Neuronal stem cell (in vitro differentiated cells): Measurements from ENCODE around the gene PDE4B.

ENCODE experiments used
- DNase-seq: peaks from one replicate; pipeline ENCODE4 v3.0.0-alpha.2; 2013; ENCODE audit warnings: low spot score
- H2AFZ ChIP-seq: one replicate; pipeline ENCODE4 v1.6.1; 2013; ENCODE audit warnings: mild to moderate bottlenecking, low read length, inconsistent platforms
- H2AK5ac ChIP-seq: 2 replicates; pipeline ENCODE4 v1.6.1; 2013; ENCODE audit warnings: low read depth, mild to moderate bottlenecking, inconsistent platforms, low read length, moderate library complexity, mixed read lengths
- H2BK120ac ChIP-seq: 2 replicates; pipeline ENCODE4 v1.6.1; 2013; ENCODE audit warnings: low read depth, mild to moderate bottlenecking, inconsistent platforms, low read length, moderate library complexity, mixed read lengths
- H2BK12ac ChIP-seq: one replicate; pipeline ENCODE4 v1.6.1; 2013; ENCODE audit warnings: low read length, inconsistent platforms
- H2BK15ac ChIP-seq: 2 replicates; pipeline ENCODE4 v1.6.1; 2013; ENCODE audit warnings: mild to moderate bottlenecking, low read length, inconsistent platforms, mixed read lengths
- H2BK5ac ChIP-seq: one replicate; pipeline ENCODE4 v1.6.1; 2013; ENCODE audit warnings: inconsistent platforms, mild to moderate bottlenecking, low read length, moderate library complexity
- H3K14ac ChIP-seq: one replicate; pipeline ENCODE4 v1.6.1; 2013; ENCODE audit warnings: low read length, inconsistent platforms
- H3K18ac ChIP-seq: 2 replicates; pipeline ENCODE4 v1.6.1; 2013; ENCODE audit warnings: low read length, inconsistent platforms
- H3K23ac ChIP-seq: 2 replicates; pipeline ENCODE4 v1.6.1; 2013; ENCODE audit warnings: low read depth, mild to moderate bottlenecking, mixed read lengths, low read length, inconsistent platforms; ENCODE audit not compliant: poor library complexity
- H3K27ac ChIP-seq: replicated peaks from 3 replicates; pipeline ENCODE4 v1.5.1; 2013; ENCODE audit warnings: low read length, inconsistent platforms
- H3K27me3 ChIP-seq, 3 experiments: 2 replicates each; pipeline ENCODE4 v1.6.1; 2013; ENCODE audit warnings: low read length in 3 of 3, mild to moderate bottlenecking in 2 of 3, inconsistent platforms in 1 of 3, low read depth in 1 of 3, mixed read lengths in 1 of 3, moderate library complexity in 1 of 3; ENCODE audit not compliant: control insufficient read depth in 3 of 3, insufficient read depth in 3 of 3
- H3K36me3 ChIP-seq, 2 donors: replicated peaks in 1 of 2; 2 replicates each; pipeline ENCODE4 v1.6.1; 2013; ENCODE audit warnings: low read length in 2 of 2; ENCODE audit not compliant: control insufficient read depth in 2 of 2, insufficient read depth in 2 of 2
- H3K4ac ChIP-seq: 2 replicates; pipeline ENCODE4 v1.6.1; 2013; ENCODE audit warnings: inconsistent platforms, mild to moderate bottlenecking, low read length, moderate library complexity
- H3K4me1 ChIP-seq, 2 donors: 1 replicate in 1 of 2; 2 replicates in 1 of 2; pipeline ENCODE4 v1.6.1; 2013; ENCODE audit warnings: low read length in 2 of 2, low read depth in 1 of 2; ENCODE audit not compliant: control insufficient read depth in 2 of 2, insufficient read depth in 1 of 2
- H3K4me2 ChIP-seq: one replicate; pipeline ENCODE4 v1.6.1; 2013; ENCODE audit warnings: mild to moderate bottlenecking, low read length, inconsistent platforms; ENCODE audit not compliant: insufficient read depth, poor library complexity, severe bottlenecking
- H3K4me3 ChIP-seq, 2 donors: 2 replicates each; pipeline ENCODE4 v1.5.1; 2013; ENCODE audit warnings: low read length in 2 of 2, mild to moderate bottlenecking in 2 of 2, inconsistent platforms in 1 of 2, moderate library complexity in 1 of 2
- H3K79me1 ChIP-seq: one replicate; pipeline ENCODE4 v1.6.1; 2013; ENCODE audit warnings: low read depth, mild to moderate bottlenecking, inconsistent platforms, low read length, moderate library complexity
- H3K9ac ChIP-seq: one replicate; pipeline ENCODE4 v1.6.1; 2013; ENCODE audit warnings: mild to moderate bottlenecking, low read depth, low read length, inconsistent platforms; ENCODE audit not compliant: poor library complexity
- H3K9me3 ChIP-seq, 2 donors: replicated peaks in 1 of 2; 2 replicates each; pipeline versions ENCODE3 to v1.6.1; 2013; ENCODE audit warnings: low read length in 2 of 2, mild to moderate bottlenecking in 2 of 2, inconsistent platforms in 1 of 2, low read depth in 1 of 2, mixed read lengths in 1 of 2, moderate library complexity in 1 of 2; ENCODE audit not compliant: control insufficient read depth in 2 of 2, insufficient read depth in 1 of 2
- H4K8ac ChIP-seq: one replicate; pipeline ENCODE4 v1.6.1; 2013; ENCODE audit warnings: low read depth, mild to moderate bottlenecking, inconsistent platforms, low read length, moderate library complexity
- H4K91ac ChIP-seq: one replicate; pipeline ENCODE4 v1.6.1; 2013; ENCODE audit warnings: low read length, low read depth, mild to moderate bottlenecking, inconsistent platforms; ENCODE audit not compliant: poor library complexity
- WGBS, 2 donors: extraction: QIAGEN DNeasy Blood & Tissue Kit; methylation state at CpG; one replicate each; pipeline ENCODE4 v1.1.7; 2013; ENCODE audit warnings: missing lambda C conversion rate in 2 of 2, mixed read lengths in 1 of 2; ENCODE audit not compliant: insufficient read length in 2 of 2, insufficient replicate concordance in 1 of 2; ENCODE audit errors: extremely low coverage in 2 of 2; 5-methylcytosine and 5-hydroxymethylcytosine counted together

Gene PDE4B

GRCh38 chr1:65832296-65832695 lies 39.6 kb downstream of the PDE4B start:
- no peak overlapping the region for H3K4me2 ChIP-seq
- H3K36me3 ChIP-seq: no peaks in the 10 kb centered on the region
- no peak overlapping the region for H2BK5ac ChIP-seq
- no peak overlapping the region for H4K91ac ChIP-seq
- no peak overlapping the region for H3K4ac ChIP-seq
- H2AK5ac ChIP-seq: no peak overlapping the region
- no peak overlapping the region for H3K27ac ChIP-seq
- WGBS, 2 donors: no CpG with 5 or more reads among the region's 3 CpGs
- no peak overlapping the region for H2BK12ac ChIP-seq
- H3K14ac ChIP-seq: no peak overlapping the region
- H2BK120ac ChIP-seq: no peak overlapping the region
- H2AFZ ChIP-seq: no peak overlapping the region
- no peak overlapping the region for H3K4me3 ChIP-seq
- no peaks in the 10 kb centered on the region for H3K4me1 ChIP-seq
- no peaks in the 10 kb centered on the region for H3K79me1 ChIP-seq
- H3K9me3 ChIP-seq: no peaks in the 10 kb centered on the region
- no peak overlapping the region for H3K18ac ChIP-seq
- H2BK15ac ChIP-seq: no peak overlapping the region
- no peak for DNase-seq
- H3K23ac ChIP-seq: no peak overlapping the region
- no peak overlapping the region for H3K9ac ChIP-seq
- H3K27me3 ChIP-seq: peaks cover 0 to 2% (median 0%) of the 10 kb centered on the region in 3 experiments
- no peak overlapping the region for H4K8ac ChIP-seq

- Histone ChIP-seq H4K91ac (no peak overlapping the region), H3K9ac (no peak overlapping the region), H2BK15ac (no peak overlapping the region), H3K4me2 (no peak overlapping the region), H2AK5ac (no peak overlapping the region), H3K36me3 (no peaks in the 10 kb centered on the region), H3K9me3 (no peaks in the 10 kb centered on the region), H3K27ac (no peak overlapping the region), H3K4me3 (no peak overlapping the region), H2BK12ac (no peak overlapping the region), H2BK5ac (no peak overlapping the region), H3K4ac (no peak overlapping the region), H2AFZ (no peak overlapping the region), H2BK120ac (no peak overlapping the region), H3K79me1 (no peaks in the 10 kb centered on the region), H4K8ac (no peak overlapping the region), H3K23ac (no peak overlapping the region), H3K14ac (no peak overlapping the region), H3K27me3 (peaks cover 0 to 2% (median 0%) of the 10 kb centered on the region in 3 experiments), H3K18ac (no peak overlapping the region), H3K4me1 (no peaks in the 10 kb centered on the region)
- no peak for DNase-seq
- no CpG with 5 or more reads among the region's 3 CpGs for WGBS, 2 donors
Measured at GRCh38 chr1:65836686-65837085, 44.0 kb downstream of the PDE4B start.

DNA sequence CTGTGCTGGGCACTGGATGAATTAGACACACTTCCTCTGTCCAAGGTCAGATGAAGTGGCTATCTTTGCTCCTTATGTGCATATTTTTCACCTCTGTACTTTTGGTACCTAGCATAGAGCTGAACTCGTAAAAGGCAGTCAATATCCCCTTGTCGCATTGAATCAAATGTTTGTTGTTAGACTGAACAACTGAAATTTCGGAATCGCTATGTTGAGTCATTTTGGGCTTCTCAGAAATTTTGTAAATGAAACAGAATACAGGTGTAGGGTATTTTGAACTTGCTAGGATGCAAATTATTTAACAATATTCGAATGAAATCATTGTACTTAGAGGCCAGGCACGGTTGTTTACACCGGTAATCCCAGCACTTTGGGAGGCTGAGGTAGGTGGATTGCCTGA lies 48.0 kb downstream of the PDE4B start:
- Histone ChIP-seq H2AK5ac (no peak overlapping the region), H2AFZ (no peak overlapping the region), H3K27ac (no peak overlapping the region), H3K9me3 (no peaks in the 10 kb centered on the region), H3K79me1 (no peaks in the 10 kb centered on the region), H3K4me1 (no peaks in the 10 kb centered on the region), H2BK120ac (no peak overlapping the region), H2BK12ac (no peak overlapping the region), H3K23ac (no peak overlapping the region), H2BK5ac (no peak overlapping the region), H3K4ac (no peak overlapping the region), H3K18ac (no peak overlapping the region), H3K36me3 (no peaks in the 10 kb centered on the region), H3K14ac (no peak overlapping the region), H4K8ac (no peak overlapping the region), H4K91ac (no peak overlapping the region), H3K4me3 (no peak overlapping the region), H3K4me2 (no peak overlapping the region), H3K9ac (no peak overlapping the region), H2BK15ac (no peak overlapping the region), H3K27me3 (no peaks in the 10 kb centered on the region)
- WGBS, 2 donors: no CpG with 5 or more reads among the region's 7 CpGs
- no peak for DNase-seq

DNA sequence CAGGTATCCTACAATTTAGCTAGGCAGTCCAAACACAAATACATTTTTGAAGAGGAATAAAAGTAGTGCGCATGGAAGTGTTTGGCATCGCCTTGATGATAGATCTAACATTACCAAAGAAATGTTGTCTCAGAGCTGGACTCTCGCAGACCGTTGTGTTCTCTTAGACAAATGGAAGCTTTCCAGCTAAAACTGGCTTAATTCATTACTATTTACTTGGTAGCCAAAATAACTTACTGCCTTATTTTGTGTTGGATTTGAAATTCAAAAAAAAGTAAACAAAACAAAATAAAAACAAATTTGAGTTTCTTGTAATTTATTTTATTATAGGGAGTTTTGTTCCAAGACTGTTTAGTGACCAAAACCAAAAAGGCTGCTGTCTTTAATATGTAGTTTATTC lies 51.6 kb downstream of the PDE4B start:
- no CpG with 5 or more reads among the region's 4 CpGs for WGBS, 2 donors
- no peaks in the 10 kb centered on the region for H3K36me3 ChIP-seq
- H3K4ac ChIP-seq: no peak overlapping the region
- H2BK12ac ChIP-seq: no peak overlapping the region
- no peak overlapping the region for H3K14ac ChIP-seq
- H3K4me3 ChIP-seq: no peak overlapping the region
- no peaks in the 10 kb centered on the region for H3K79me1 ChIP-seq
- no peak overlapping the region for H2AK5ac ChIP-seq
- H2AFZ ChIP-seq: no peak overlapping the region
- H3K4me1 ChIP-seq: no peaks in the 10 kb centered on the region
- no peak overlapping the region for H4K91ac ChIP-seq
- no peak overlapping the region for H3K18ac ChIP-seq
- H2BK15ac ChIP-seq: no peak overlapping the region
- H3K23ac ChIP-seq: no peak overlapping the region
- H4K8ac ChIP-seq: no peak overlapping the region
- no peak overlapping the region for H3K27ac ChIP-seq
- DNase-seq: no peak
- no peak overlapping the region for H3K4me2 ChIP-seq
- H3K9ac ChIP-seq: no peak overlapping the region
- no peak overlapping the region for H2BK120ac ChIP-seq
- no peaks in the 10 kb centered on the region for H3K9me3 ChIP-seq
- no peaks in the 10 kb centered on the region for H3K27me3 ChIP-seq
- no peak overlapping the region for H2BK5ac ChIP-seq
